Left ventricle myocardium superior (tissue), 1 donor: ENCODE measurements around the gene GANAB. TPM values are rescaled to one million over a fixed set of nuclear protein-coding genes. Genes with fewer than 3 reads are reported as not detected.
A peak's percentile ranks its signal among the peaks of the same experiment; 100 is the strongest.
"Not testable (repeated sequence)": the region's sequence is repeated elsewhere in the genome, so short reads cannot be mapped to it uniquely, and the experiment has no call there.

Experiments
- ATAC-seq: fragments of 200-7000 bp; cut with Tn5 transposase; one replicate; pipeline ENCODE4 v1.9.1; 2020; ENCODE audit warnings: mild to moderate bottlenecking, moderate library complexity
- DNase-seq: peaks from one replicate; pipeline ENCODE4 v3.0.0-alpha.2; 2020
- intact Hi-C: fragments of 100-400 bp; cut with micrococcal nuclease; formaldehyde crosslinking; loops from one replicate; pipeline ENCODE4 v1.11.0; 2022
- long read RNA-seq: library from polyadenylated mRNA; unstranded; transcript quantifications from one replicate; pipeline ENCODE4 v2.0.0, GENCODE V29; 2021
- total RNA-seq: library from RNA; stranded (reverse); fragmentation: NEBNext Ultra II Directional; extraction: Animal tissue kit (Norgen Biotek cat#: 25700); gene quantifications from one replicate; pipeline ENCODE4 v1.2.1, GENCODE V29; 2021
- donor health status: DM: no; HTN: yes; CAD: no; lungs with severe emphysema.

Gene GANAB
- total RNA-seq: 106 TPM
- long read RNA-seq, partial matches to known transcripts: 4 of 47 reads
- long read RNA-seq, other reads (novel, unspliced or antisense): 43 of 47 reads

DNA sequence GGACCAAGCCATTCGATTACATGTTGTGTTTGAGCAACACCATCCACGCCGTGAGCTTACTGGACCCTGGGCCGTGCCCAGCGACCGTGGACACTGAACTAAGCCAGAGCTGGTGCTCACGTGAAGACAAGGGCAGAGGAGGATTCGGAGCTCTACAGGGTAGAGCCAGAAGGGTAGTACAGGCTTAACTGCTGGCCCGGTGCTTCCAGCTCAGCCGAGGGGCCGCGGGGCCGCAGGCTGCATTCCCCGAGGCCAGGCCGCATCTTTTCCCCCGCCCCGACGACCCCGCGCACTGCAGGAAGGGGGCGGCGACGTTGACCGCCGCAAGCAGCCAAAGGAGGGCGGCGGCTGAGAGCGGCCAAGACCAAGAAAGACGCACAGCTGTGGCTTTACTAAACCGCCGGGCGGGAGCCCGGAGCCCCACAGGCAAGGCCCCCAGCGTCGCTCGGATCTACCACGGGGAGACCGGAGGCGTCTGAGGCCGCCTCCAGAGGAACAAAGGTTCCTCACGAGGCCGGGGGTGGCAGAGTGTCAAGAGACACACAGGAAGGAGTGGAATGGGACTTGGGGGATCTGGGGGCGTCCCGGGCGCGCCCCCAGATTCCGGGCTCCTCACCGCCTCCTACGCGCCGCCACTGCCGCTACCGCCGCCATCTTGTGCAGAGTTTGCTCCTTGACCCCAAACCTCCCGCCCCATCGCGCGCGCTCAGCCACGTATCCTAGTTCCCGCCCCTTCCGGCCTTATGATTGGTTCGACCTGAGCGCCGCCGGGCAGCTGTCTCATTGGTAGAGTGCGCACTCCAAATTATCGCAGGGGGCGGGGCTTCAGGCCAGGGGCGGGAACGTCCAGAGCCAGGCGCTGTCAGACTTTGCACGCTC lies at the start of gene GANAB:
TSS of gene GANAB (minus strand) at position 668 of the 879 bp plus-strand sequence. CDS start at position 654, 14 bp downstream.
- DNase-seq: peak; percentile 99
- intact Hi-C loops: no loop called here
- peak; percentile 98 for ATAC-seq

DNA sequence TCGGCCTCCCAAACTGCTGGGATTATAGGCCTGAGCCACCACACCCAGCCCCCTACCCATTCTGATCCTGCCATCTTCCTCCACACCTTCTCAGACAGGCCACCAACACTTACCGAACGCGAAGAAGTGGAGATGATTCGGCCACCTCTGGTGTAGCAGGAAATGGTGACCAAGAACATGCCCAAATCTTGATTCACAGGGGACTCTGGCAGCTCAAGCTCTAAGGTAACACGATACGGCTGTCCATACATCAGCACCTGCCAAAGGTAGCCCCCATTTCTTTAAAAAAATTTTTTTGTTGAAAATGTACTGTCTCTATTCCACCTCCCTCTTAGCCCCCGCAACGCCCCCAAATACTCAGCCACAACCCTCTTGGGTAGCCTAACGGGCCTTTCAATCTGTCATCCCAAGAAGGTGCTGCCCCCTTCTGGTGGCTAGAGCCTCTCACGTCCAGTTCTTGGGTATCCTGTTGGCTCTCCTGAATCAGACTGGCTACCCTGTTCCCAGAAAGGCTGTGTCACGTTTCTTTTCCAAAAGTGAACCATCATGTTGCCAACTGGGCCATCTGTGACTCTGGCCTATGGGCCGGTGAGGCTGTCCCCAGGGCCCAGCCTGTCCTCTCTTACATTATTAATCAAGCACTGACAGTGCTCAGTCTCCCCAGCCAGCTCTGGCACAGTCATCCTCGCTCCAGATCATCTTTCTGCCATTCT lies 48.2 kb upstream of the GANAB start:
- DNase-seq (peak; percentile 83), ATAC-seq (peak; percentile 80)
- intact Hi-C loops: no loop called here

DNA sequence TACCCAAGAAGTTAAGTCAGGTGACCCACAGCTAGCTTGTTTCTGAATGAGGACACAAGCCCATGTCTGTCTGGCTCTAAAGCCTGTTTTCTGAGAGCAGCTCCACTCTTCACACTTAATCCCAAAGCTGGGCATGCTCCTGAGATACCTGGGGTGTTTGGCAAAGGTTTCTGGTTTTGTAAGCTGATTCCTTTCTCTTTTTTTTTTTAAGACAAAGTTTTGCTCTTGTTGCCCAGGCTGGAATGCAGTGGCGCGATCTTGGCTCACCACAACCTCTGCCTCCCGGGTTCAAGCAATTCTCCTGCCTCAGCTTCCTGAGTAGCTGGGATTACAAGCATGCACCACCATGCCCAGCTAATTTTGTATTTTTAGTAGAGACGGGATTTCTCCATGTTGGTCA lies 47.2 kb upstream of the GANAB start:
- intact Hi-C loops, DNase-seq, ATAC-seq: not testable (repeated sequence)

DNA sequence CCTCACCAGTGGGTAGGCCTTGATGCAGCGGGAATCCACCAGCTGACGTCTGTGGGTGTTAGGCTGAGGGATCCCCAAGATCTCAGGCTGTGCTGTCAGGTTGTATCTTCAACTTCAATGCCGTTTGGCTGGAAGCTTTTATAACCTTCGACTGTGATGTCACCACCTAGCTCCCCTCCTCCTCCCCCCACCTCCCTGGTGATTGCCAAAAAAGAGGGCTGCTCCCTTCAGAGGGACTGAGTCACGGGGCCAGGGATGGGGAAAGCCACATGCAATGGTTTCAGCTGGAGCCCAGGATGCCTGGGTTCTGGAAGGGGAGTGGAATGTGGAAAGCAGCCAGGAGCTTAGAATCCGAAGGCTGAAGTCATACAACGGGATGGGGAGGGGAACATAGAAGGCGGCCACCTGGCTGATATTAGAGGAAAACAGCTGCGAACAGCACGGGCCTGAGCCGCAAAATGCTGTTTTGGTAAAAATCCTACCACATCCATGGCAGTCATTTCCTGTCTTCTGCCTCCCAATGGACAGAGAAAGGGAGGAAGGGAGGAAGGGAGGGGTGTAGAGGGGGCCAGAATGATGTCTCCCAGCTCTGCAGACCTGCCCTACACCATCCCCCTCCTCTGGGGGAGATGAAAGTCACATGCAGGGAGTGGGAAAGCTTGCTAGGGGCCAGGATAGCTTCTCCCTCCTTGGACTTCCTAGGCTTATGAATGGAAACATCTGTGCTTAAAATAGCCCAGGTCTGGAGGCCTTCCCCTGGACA lies 43.2 kb upstream of the GANAB start, which contains the start of gene LRRN4CL:
TSS of gene LRRN4CL (minus strand) at position 110 of the 763 bp plus-strand sequence. CDS start 1,022 bp downstream, outside the sequence.
- intact Hi-C loops: no loop called here
- ATAC-seq (peak; percentile 89), DNase-seq (peak; percentile 81)

DNA sequence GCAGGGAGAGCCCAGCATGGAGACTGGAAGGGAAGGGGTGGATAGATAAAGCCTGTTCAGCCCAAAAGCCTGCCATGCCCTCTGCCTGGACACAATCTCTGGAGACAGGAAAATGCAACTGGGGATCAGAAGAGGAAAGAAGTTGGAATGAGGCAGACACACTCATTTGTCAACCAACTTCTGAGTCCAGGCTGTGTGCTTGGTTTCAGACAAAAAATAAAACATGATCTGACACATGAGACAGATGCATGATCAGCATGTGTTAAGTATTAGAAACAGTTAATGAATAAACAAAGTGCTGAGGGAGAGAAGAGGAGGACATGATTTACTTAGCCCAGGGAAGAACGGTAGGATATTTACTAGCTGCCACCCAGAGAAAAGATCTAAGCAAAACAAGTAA lies 42.1 kb upstream of the GANAB start:
- intact Hi-C loops: no loop called here
- ATAC-seq (no peak), DNase-seq (no peak)

DNA sequence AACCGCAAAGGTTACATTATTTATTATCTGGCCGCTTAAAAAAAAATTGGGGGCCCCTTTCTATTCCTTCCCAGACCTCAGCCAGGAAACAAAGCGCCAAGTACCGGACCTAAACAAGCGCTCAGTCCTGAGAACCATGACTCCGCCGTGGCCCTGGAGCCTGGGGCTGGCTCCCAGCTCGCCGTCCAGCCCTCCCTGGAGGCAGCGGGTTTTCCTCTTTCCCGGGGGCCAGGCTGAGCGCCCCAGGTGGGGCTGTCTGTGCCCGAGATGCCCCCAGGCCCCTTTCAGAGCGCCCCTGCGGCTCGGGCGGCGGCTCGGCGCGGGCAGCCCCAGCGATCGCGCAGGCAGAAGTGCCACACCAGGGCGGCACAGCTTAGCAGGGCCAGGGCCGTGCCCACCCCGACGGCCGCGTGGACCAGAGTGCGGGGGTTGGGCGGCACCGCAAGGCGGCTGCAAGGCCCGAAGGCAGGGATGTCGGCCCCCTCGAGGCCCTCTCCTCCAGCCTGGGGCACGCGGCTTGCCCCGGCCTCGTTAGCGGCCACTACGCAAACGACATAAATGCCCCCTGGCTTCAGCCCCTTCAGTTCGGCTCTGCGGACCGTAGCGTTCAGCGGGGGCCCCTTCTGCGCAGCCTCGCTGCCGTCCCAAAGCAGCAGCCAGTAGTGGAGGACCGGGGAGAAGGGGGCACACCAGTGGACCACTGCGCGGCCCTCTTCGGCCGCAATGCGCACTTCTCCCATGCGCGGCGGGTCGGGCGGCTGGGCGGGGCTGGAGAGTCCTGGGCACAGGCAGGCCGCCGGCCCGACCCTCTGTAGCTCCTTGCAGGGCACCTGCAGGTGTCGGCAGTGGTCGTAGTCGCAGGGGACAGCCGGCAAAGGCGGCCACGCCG lies 41.3 kb upstream of the GANAB start:
- ATAC-seq: peak; percentile 30
- intact Hi-C loops: no loop called here
- DNase-seq: peak; percentile 55

DNA sequence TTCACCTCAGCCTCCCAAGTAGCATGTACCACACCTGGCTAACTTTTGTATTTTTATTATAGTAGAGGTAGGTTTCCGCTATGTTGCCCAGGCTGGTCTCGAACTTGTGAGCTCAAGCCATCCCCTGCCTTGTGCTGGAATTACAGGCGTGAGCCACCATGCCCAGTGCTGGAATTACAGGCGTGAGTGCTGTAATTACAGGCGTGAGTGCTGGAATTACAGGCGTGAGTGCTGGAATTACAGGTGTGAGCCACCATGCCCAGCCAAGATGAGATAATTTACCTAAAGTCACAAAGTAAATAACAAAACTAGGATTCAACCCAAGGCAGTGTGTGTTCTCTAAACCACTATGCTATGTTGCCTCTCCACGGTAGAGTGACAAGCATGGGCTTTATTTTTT lies 36.1 kb upstream of the GANAB start:
- ATAC-seq: no peak
- intact Hi-C loops: no loop called here
- no peak for DNase-seq

DNA sequence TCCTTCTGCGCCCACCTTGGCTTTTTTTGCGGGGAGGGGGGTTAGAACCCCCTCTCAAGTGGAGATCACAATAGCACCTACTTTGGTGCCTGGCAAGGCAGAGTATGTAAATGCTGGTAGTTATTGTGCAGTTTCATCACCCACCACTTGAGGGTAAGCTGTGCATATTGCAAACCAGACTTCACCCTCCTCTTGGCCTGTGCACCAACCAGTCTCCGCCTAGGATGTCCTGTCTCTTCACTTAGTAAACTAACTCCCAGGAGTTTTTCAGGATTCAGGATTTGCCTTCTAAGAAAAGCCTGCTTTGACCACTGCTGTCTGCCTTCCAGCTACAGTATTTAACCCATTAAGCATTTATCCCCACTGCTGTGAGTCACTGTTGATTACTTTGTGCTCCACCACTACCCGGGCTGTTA lies 34.4 kb upstream of the GANAB start:
- intact Hi-C loops: no loop called here
- peak; percentile 67 for ATAC-seq
- no peak for DNase-seq

DNA sequence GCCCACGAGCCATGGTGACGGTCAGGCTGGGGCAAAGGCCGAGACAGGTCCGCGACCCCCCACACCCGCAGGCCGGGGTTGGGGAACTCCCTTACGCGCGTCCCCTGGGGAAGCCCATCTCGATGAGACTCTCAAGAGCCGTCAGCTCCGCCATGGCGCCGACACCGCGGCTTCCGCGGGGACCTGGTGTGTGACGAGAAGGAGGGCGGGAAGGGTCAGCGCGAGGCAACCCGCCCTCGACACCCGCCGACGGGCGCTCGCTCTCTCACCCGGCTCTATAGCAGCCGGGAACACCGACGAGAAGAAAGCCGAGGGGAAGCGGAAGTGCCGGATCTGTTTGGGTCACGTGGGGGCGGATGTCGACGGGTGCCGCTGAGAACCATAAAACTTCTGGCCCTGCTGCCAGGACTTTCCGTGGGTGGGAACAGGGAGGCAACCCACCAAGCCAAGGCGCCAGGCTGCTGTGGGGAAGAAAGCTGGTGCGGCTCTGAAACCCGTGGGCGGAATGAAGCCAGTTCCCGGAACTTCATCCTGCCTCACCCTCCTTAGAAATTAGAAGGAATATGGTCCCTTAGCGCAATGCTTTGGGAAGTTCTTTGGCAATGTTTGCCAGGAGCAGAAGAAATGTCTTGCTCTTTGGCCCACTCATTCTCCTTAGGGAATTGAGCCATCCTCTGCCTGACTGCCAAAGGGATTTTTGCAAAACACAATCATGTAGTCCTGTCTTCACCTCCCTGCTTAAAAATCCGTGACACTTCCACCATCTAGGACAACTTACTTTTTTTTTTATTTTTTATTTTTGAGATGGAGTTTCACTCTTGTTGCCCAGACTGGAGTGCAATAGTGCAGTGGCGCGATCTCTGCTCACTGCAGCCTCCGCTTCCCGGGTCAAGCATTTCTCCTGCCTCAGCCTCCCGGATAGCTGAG lies 32.6 kb upstream of the GANAB start, which contains the start of gene UBXN1:
TSS of gene UBXN1 (minus strand) at position 304 of the 927 bp plus-strand sequence. CDS start at position 154, 150 bp downstream.
- intact Hi-C loops: no loop called here
- ATAC-seq (peak; percentile 88), DNase-seq (peak; percentile 93)

DNA sequence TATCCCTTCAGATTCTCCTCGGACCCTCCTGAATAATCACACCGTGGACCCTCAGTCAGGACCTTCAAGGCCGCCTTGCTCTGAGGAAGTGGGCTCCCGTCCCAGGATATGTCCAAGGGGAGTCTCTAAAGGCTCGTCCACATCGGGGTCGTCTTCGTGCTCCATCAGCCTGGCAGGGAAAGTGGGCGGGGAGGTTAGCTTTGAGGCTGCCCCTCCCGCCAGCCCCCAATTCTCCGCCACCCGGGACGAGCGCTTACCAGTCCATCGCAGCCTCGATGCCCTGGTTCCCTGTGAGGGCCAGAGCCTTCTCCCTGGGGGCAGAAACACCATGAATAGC lies 32.0 kb upstream of the GANAB start:
- ATAC-seq (no peak), DNase-seq (no peak)
- intact Hi-C loops: no loop called here

DNA sequence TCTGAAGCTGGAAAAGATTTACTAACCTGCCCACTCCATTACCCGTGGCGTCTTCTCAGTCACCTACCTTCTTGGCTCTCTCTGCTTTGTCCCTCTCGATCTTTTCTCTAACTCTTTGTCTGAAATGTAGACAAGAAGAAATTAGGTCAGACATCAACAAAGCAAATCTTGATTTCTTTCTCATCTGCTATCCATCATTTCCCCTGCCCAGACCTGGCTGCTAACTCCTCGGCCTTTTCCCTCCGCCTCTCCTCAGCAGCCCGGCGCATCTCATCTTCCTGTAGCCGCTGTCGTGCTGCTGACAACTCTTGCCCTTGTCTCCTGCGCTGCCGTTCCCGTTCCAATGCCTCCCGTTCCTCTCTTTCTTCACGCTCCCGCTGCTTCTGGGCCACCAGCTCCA lies 31.3 kb upstream of the GANAB start:
- intact Hi-C loops: no loop called here
- no peak for DNase-seq

DNA sequence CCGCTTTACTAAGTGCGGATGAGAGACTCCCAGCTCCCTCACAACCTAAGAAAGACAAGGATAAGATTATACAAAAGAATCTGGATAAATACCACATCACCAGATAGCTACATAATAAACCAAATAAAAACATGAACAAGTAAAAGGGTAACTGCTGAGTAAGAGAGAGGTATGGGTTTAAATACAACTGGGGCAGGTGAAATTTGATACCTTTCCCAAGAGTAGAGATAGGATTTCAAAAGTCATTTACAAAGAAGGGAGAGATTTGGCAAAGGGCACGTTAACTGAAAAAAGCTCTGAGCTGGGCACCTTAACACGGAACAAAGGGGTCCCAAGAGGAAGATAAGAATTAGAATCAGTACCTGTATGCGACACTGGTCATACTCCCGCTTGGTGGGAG lies 30.7 kb upstream of the GANAB start:
- no peak for ATAC-seq
- intact Hi-C loops: no loop called here
- DNase-seq: no peak

More for the DNA sequence above, 31.3 kb upstream of the GANAB start:
- ATAC-seq: no peak

DNA sequence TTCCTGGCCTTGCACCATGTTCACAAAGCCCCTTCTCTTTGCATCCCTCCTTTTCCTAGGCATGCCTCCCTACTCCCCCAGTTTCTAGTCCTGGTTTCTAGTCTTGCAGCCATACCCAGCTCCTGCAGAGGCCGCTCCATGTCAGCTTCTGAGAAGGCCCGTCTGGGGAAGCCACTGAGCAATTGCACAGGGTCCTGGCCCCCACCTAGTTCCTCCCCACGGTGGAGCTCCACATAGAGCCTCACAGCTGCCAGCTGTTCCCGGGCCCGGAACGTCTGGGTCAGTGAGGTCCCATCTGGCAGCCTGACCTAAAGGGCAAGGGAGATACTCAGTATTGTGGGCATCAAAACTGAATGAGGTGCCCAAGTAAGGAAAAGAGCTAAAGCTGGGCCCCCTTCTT lies 30.3 kb upstream of the GANAB start:
- ATAC-seq (no peak), DNase-seq (no peak)
- intact Hi-C loops: no loop called here

DNA sequence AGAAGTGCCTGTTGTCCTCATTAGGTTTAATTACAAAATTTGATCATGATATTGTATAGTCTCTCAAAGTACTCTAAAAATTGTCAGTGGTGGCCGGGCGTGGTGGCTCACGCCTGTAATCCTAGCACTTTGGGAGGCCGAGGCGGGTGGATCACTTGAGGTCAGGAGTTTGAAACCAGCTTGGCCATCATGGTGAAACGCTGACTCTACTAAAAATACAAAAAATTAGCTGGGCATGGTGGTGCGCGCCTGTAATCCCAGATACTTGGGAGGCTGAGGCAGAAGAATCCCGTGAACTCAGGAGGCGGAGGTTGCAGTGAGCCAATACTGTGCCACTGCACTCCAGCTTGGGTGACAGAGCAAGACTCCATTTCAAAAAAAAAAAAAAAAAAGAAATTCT lies 29.0 kb upstream of the GANAB start:
- intact Hi-C loops: not testable (repeated sequence)

DNA sequence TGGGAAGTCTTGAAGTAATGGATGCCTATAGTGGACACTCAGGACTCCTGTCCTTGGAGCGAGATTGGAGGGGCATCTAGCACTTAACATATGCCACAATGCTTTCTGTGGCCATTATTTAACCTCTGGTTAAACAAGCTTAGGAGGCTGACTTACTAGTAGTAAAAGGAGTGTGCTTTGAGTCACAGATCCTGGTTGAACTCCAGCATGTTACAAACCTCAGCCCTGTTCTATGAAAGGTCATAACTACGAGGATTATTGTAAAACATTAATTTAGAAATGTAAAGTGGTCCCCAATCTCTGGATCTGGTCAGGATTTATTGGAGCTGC lies 26.7 kb upstream of the GANAB start:
- no peak for ATAC-seq

More for the DNA sequence above, 29.0 kb upstream of the GANAB start:
- DNase-seq, ATAC-seq: not testable (repeated sequence)

DNA sequence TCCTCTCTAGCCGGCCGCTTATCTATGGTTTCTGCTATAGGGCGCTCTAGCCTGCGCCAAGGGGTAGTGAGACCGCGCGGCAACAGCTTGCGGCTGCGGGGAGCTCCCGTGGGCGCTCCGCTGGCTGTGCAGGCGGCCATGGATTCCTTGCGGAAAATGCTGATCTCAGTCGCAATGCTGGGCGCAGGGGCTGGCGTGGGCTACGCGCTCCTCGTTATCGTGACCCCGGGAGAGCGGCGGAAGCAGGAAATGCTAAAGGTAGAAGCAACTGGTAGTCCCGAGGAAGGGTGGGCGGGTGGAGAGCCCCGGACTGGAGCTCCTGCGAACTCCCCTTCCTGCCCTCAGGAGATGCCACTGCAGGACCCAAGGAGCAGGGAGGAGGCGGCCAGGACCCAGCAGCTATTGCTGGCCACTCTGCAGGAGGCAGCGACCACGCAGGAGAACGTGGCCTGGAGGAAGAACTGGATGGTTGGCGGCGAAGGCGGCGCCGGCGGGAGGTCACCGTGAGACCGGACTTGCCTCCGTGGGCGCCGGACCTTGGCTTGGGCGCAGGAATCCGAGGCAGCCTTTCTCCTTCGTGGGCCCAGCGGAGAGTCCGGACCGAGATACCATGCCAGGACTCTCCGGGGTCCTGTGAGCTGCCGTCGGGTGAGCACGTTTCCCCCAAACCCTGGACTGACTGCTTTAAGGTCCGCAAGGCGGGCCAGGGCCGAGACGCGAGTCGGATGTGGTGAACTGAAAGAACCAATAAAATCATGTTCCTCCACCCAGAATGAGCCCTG lies 25.4 kb upstream of the GANAB start, which contains the start of the genes LBHD1 and UQCC3:
TSS of gene LBHD1 (minus strand) at position 660 of the 782 bp plus-strand sequence. CDS start 2,236 bp downstream, outside the sequence.
TSS of gene UQCC3 (plus strand) at position 66 of the 782 bp plus-strand sequence. CDS start at position 139, 73 bp downstream.
- intact Hi-C loops: no loop called here
- peak; percentile 89 for ATAC-seq
- DNase-seq: peak; percentile 81

More for the DNA sequence above, 26.7 kb upstream of the GANAB start:
- intact Hi-C loops: no loop called here
- DNase-seq: no peak
